ENCODE results near the gene UPF2. TPM values are rescaled to one million over a fixed set of nuclear protein-coding genes. Genes with fewer than 3 reads are reported as not detected.
"Not testable (repeated sequence)": the region's sequence is repeated elsewhere in the genome, so short reads cannot be mapped to it uniquely, and the experiment has no call there.

UPF2 gene
- total and polyA plus RNA-seq, 5 donors from 2014 or later, result 5.5 to 29.9 (median 10.6) TPM

GRCh38 chr10:12018438-12019282 lies 23.9 kb downstream of the UPF2 start:
- Mint-ChIP-seq H3K27me3 (no peaks in the 10 kb centered on the region), H3K36me3 (no peaks in the 10 kb centered on the region), H3K27ac (peak overlapping the region in 1 of 3 donors; percentile 23), H3K4me1 (peaks cover 22 to 40% (median 34%) of the 10 kb centered on the region in 4 donors), H3K4me3 (no peak overlapping the region), H3K9me3 (no peaks in the 10 kb centered on the region)
- Histone ChIP-seq H3K4me3 (ENCODE audit: low read depth, low read length) (no peak overlapping the region), H3K36me3 (ENCODE audit: control insufficient read depth, insufficient read depth, low read length) (peaks cover 8% of the 10 kb centered on the region), H3K27ac (ENCODE audit: insufficient read depth, low read length, poor library complexity, severe bottlenecking) (no peak overlapping the region), H3K4me1 (ENCODE audit: control insufficient read depth, insufficient read depth, low read length, poor library complexity, severe bottlenecking) (peaks cover 14% of the 10 kb centered on the region), H3K9me3 (ENCODE audit: control insufficient read depth in 2 of 2, low read length in 2 of 2) (no peaks in the 10 kb centered on the region), H3K27me3 (ENCODE audit: control insufficient read depth, insufficient read depth, low read length) (no peaks in the 10 kb centered on the region)
- ATAC-seq (ENCODE audit: low read depth in 2 of 2) (no peak), DNase-seq (no peak)

GRCh38 chr10:12013926-12014325 lies 28.7 kb downstream of the UPF2 start:
- Histone ChIP-seq H3K4me1 (ENCODE audit: control insufficient read depth, insufficient read depth, low read length, poor library complexity, severe bottlenecking) (no peaks in the 10 kb centered on the region), H3K27ac (ENCODE audit: insufficient read depth, low read length, poor library complexity, severe bottlenecking) (no peak overlapping the region), H3K36me3 (ENCODE audit: control insufficient read depth, insufficient read depth, low read length) (peaks cover 38% of the 10 kb centered on the region), H3K4me3 (ENCODE audit: low read depth, low read length) (no peak overlapping the region), H3K9me3 (ENCODE audit: control insufficient read depth in 2 of 2, low read length in 2 of 2) (peaks cover 5 to 7% of the 10 kb centered on the region in 2 experiments), H3K27me3 (ENCODE audit: control insufficient read depth, insufficient read depth, low read length) (no peaks in the 10 kb centered on the region)
- DNase-seq (no peak), ATAC-seq (ENCODE audit: low read depth in 2 of 2) (no peak)
- no peaks in the 10 kb centered on the region for H3K27me3 Mint-ChIP-seq
- peaks cover 0 to 8% (median 2%) of the 10 kb centered on the region in 7 donors for H3K9me3 Mint-ChIP-seq
- peaks cover 21% of the 10 kb centered on the region for H3K36me3 Mint-ChIP-seq
- H3K4me1 Mint-ChIP-seq, result peaks cover 11 to 26% (median 16%) of the 10 kb centered on the region in 4 donors
- no peak overlapping the region for H3K4me3 Mint-ChIP-seq
- H3K27ac Mint-ChIP-seq, result no peak overlapping the region

GRCh38 chr10:12013391-12013790 lies 29.2 kb downstream of the UPF2 start:
- not testable (repeated sequence) for H3K4me3 ChIP-seq (ENCODE audit: low read depth, low read length); H3K27me3 ChIP-seq (ENCODE audit: control insufficient read depth, insufficient read depth, low read length); H3K27ac Mint-ChIP-seq; H3K4me3 Mint-ChIP-seq; ATAC-seq (ENCODE audit: low read depth in 2 of 2); H3K4me1 ChIP-seq (ENCODE audit: control insufficient read depth, insufficient read depth, low read length, poor library complexity, severe bottlenecking); DNase-seq; H3K9me3 Mint-ChIP-seq; H3K27me3 Mint-ChIP-seq; H3K9me3 ChIP-seq (ENCODE audit: control insufficient read depth in 2 of 2, low read length in 2 of 2); H3K27ac ChIP-seq (ENCODE audit: insufficient read depth, low read length, poor library complexity, severe bottlenecking)
- Mint-ChIP-seq H3K4me1 (peaks cover 11 to 25% (median 15%) of the 10 kb centered on the region in 4 donors), H3K36me3 (peaks cover 24% of the 10 kb centered on the region)
- peaks cover 40% of the 10 kb centered on the region for H3K36me3 ChIP-seq (ENCODE audit: control insufficient read depth, insufficient read depth, low read length)

- DNase-seq, result no peak
- Histone ChIP-seq H3K36me3 (ENCODE audit: control insufficient read depth, insufficient read depth, low read length) (peaks cover 58% of the 10 kb centered on the region), H3K27ac (ENCODE audit: insufficient read depth, low read length, poor library complexity, severe bottlenecking) (no peak overlapping the region), H3K27me3 (ENCODE audit: control insufficient read depth, insufficient read depth, low read length) (no peaks in the 10 kb centered on the region), H3K4me1 (ENCODE audit: control insufficient read depth, insufficient read depth, low read length, poor library complexity, severe bottlenecking) (no peaks in the 10 kb centered on the region), H3K9me3 (ENCODE audit: control insufficient read depth in 2 of 2, low read length in 2 of 2) (peaks cover 5 to 7% of the 10 kb centered on the region in 2 experiments), H3K4me3 (ENCODE audit: low read depth, low read length) (no peak overlapping the region)
- no peak overlapping the region for H3K4me3 Mint-ChIP-seq
- no peak overlapping the region for H3K27ac Mint-ChIP-seq
- peaks cover 31% of the 10 kb centered on the region for H3K36me3 Mint-ChIP-seq
- no peak for ATAC-seq (ENCODE audit: low read depth in 2 of 2)
- peaks cover 0 to 8% (median 2%) of the 10 kb centered on the region in 7 donors for H3K9me3 Mint-ChIP-seq
- H3K4me1 Mint-ChIP-seq, result peaks cover 5 to 18% (median 9%) of the 10 kb centered on the region in 4 donors
- no peaks in the 10 kb centered on the region for H3K27me3 Mint-ChIP-seq
Observed at GRCh38 chr10:12010353-12010752, 32.3 kb downstream of the UPF2 start.

- H3K27ac ChIP-seq (ENCODE audit: insufficient read depth, low read length, poor library complexity, severe bottlenecking); H3K4me3 Mint-ChIP-seq; DNase-seq; H3K4me1 ChIP-seq (ENCODE audit: control insufficient read depth, insufficient read depth, low read length, poor library complexity, severe bottlenecking); H3K27ac Mint-ChIP-seq; H3K27me3 ChIP-seq (ENCODE audit: control insufficient read depth, insufficient read depth, low read length); H3K9me3 Mint-ChIP-seq; H3K4me3 ChIP-seq (ENCODE audit: low read depth, low read length); H3K9me3 ChIP-seq (ENCODE audit: control insufficient read depth in 2 of 2, low read length in 2 of 2); H3K27me3 Mint-ChIP-seq; ATAC-seq (ENCODE audit: low read depth in 2 of 2): not testable (repeated sequence)
- Mint-ChIP-seq H3K4me1 (peaks cover 0 to 18% (median 7%) of the 10 kb centered on the region in 4 donors), H3K36me3 (peaks cover 45% of the 10 kb centered on the region)
- peaks cover 66% of the 10 kb centered on the region for H3K36me3 ChIP-seq (ENCODE audit: control insufficient read depth, insufficient read depth, low read length)
Observed at GRCh38 chr10:12008842-12009241, 33.8 kb downstream of the UPF2 start.

- Histone ChIP-seq H3K27ac (ENCODE audit: insufficient read depth, low read length, poor library complexity, severe bottlenecking) (no peak overlapping the region), H3K4me3 (ENCODE audit: low read depth, low read length) (no peak overlapping the region), H3K4me1 (ENCODE audit: control insufficient read depth, insufficient read depth, low read length, poor library complexity, severe bottlenecking) (no peaks in the 10 kb centered on the region), H3K36me3 (ENCODE audit: control insufficient read depth, insufficient read depth, low read length) (peaks cover 73% of the 10 kb centered on the region), H3K9me3 (ENCODE audit: control insufficient read depth in 2 of 2, low read length in 2 of 2) (peaks cover 5 to 7% of the 10 kb centered on the region in 2 experiments), H3K27me3 (ENCODE audit: control insufficient read depth, insufficient read depth, low read length) (no peaks in the 10 kb centered on the region)
- ATAC-seq (ENCODE audit: low read depth in 2 of 2), result no peak
- Mint-ChIP-seq H3K27ac (no peak overlapping the region), H3K27me3 (no peaks in the 10 kb centered on the region), H3K36me3 (peaks cover 58% of the 10 kb centered on the region), H3K4me3 (no peak overlapping the region), H3K9me3 (peaks cover 0 to 8% (median 2%) of the 10 kb centered on the region in 7 donors), H3K4me1 (peaks cover 6 to 22% (median 7%) of the 10 kb centered on the region in 4 donors)
- DNase-seq, result no peak
Observed at GRCh38 chr10:12006671-12007070, 35.9 kb downstream of the UPF2 start.

GRCh38 chr10:11993834-11994468 lies 48.7 kb downstream of the UPF2 start:
- Mint-ChIP-seq H3K9me3 (peaks cover 0 to 6% (median 0%) of the 10 kb centered on the region in 7 donors), H3K27ac (peak overlapping the region; percentile 63 to 82 (median 77)), H3K27me3 (no peaks in the 10 kb centered on the region), H3K4me3 (peak overlapping the region in 2 of 4 donors; percentile 10 to 34), H3K4me1 (peaks cover 19 to 34% (median 28%) of the 10 kb centered on the region in 4 donors), H3K36me3 (peaks cover 26% of the 10 kb centered on the region)
- DNase-seq, result peak in 1 of 3 donors; percentile 30
- peaks cover 15% of the 10 kb centered on the region for H3K4me1 ChIP-seq (ENCODE audit: control insufficient read depth, insufficient read depth, low read length, poor library complexity, severe bottlenecking)
- ATAC-seq (ENCODE audit: low read depth in 2 of 2), result no peak
- H3K27me3 ChIP-seq (ENCODE audit: control insufficient read depth, insufficient read depth, low read length), result no peaks in the 10 kb centered on the region
- peak overlapping the region; percentile 2 for H3K4me3 ChIP-seq (ENCODE audit: low read depth, low read length)
- peak overlapping the region; percentile 41 for H3K27ac ChIP-seq (ENCODE audit: insufficient read depth, low read length, poor library complexity, severe bottlenecking)
- no peaks in the 10 kb centered on the region for H3K9me3 ChIP-seq (ENCODE audit: control insufficient read depth in 2 of 2, low read length in 2 of 2)
- H3K36me3 ChIP-seq (ENCODE audit: control insufficient read depth, insufficient read depth, low read length), result peaks cover 38% of the 10 kb centered on the region
